Smooth muscle cell (in vitro differentiated cells): ENCODE results near the gene NYAP1. TPM values are rescaled to one million over a fixed set of nuclear protein-coding genes. Genes with fewer than 3 reads are reported as not detected.
"Not testable (repeated sequence)": the region's sequence is repeated elsewhere in the genome, so short reads cannot be mapped to it uniquely, and the experiment has no call there.

Experiments
- DNase-seq: peaks from one replicate; lab custom pipeline; 2025; ENCODE audit not compliant: unreplicated experiment; lab: John Stamatoyannopoulos, UW
- H2AFZ ChIP-seq: fragments of 200-600 bp; sonication (generic); 2 replicates; pipeline ENCODE4 v1.6.0; 2016; ENCODE audit warnings: antibody characterized with exemption, low read depth, mild to moderate bottlenecking
- H3F3A ChIP-seq: fragments of 200-600 bp; sonication (generic); 2 replicates; pipeline ENCODE4 v1.6.0; 2017; ENCODE audit warnings: antibody characterized with exemption, low read depth
- H3K27ac ChIP-seq: fragments of 200-600 bp; sonication (generic); 2 replicates; pipeline ENCODE4 v1.5.1; 2016; ENCODE audit warnings: low read depth, mild to moderate bottlenecking
- H3K27me3 ChIP-seq: fragments of 200-600 bp; sonication (generic); 2 replicates; pipeline ENCODE4 v1.6.1; 2016; ENCODE audit warnings: low read depth, mild to moderate bottlenecking
- H3K36me3 ChIP-seq: fragments of 200-600 bp; sonication (generic); 2 replicates; pipeline ENCODE4 v1.5.1; 2016; ENCODE audit warnings: low read depth
- H3K4me1 ChIP-seq: fragments of 200-600 bp; sonication (generic); 2 replicates; pipeline ENCODE4 v1.5.1; 2016; ENCODE audit warnings: low read depth
- H3K4me2 ChIP-seq: fragments of 200-600 bp; sonication (generic); 2 replicates; pipeline ENCODE4 v1.6.0; 2016; ENCODE audit warnings: mild to moderate bottlenecking
- H3K4me3 ChIP-seq: fragments of 200-600 bp; sonication (generic); 2 replicates; pipeline ENCODE4 v1.5.1; 2016; ENCODE audit warnings: mild to moderate bottlenecking
- H3K79me2 ChIP-seq: fragments of 200-600 bp; sonication (generic); 2 replicates; pipeline ENCODE4 v1.6.0; 2016; ENCODE audit warnings: low read depth, mild to moderate bottlenecking
- H3K9ac ChIP-seq: fragments of 200-600 bp; sonication (generic); 2 replicates; pipeline ENCODE4 v1.6.0; 2016; ENCODE audit warnings: low read depth
- H3K9me3 ChIP-seq: fragments of 200-600 bp; sonication (generic); replicated peaks from 2 replicates; pipeline ENCODE4 v1.5.1; 2016; ENCODE audit warnings: low read depth
- H4K20me1 ChIP-seq: fragments of 200-600 bp; sonication (generic); 2 replicates; pipeline ENCODE4 v1.6.0; 2016; ENCODE audit warnings: low read depth
- WGBS: methylation state at CpG from one replicate; pipeline ENCODE4 v1.1.7; 2016; ENCODE audit warnings: low lambda C conversion rate; 5-methylcytosine and 5-hydroxymethylcytosine counted together
- polyA plus RNA-seq: library from polyadenylated mRNA; unstranded; fragments of >200 nt; fragmentation: Nextera tagmentation; extraction: Ambion mirVana; gene quantifications from 2 replicates; pipeline ENCODE4 v1.2.1, GENCODE V29; 2016
- total RNA-seq: library from RNA; depleted of rRNA; stranded (reverse); fragments of >200 nt; gene quantifications from 2 replicates; pipeline ENCODE4 v1.2.3, GENCODE V29; 2014
- TF ChIP-seq, protein P1 (sequence below): fragments of 200-600 bp; sonication (generic); IDR thresholded peaks from 2 replicates; pipeline ENCODE4 v1.5.1; 2017; ENCODE audit warnings: borderline replicate concordance, mild to moderate bottlenecking, antibody characterized with exemption; ENCODE audit not compliant: insufficient read depth, poor library complexity, severe bottlenecking

The NYAP1 gene
- total and polyA plus RNA-seq, 2 experiments from 2014 or later: 2.3 TPM; not detected in 1

DNA sequence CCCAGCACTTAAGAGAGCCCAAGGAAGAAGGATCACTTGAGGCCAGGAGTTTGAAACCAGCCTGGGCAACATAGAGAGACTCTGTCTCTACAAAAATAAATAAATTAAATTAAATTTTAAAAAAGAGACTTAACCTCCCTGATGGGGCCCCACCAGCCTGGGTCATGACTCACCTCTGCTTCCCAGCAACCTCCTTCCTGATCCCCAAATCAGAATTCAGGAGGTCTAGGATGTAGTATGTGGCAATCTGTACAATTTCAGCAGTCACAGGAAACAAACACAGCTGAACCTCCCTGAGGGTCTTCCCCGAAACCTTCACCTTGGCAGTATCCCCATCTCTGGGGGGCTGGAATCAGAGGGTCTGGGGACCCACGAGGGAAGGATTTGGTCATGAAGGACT lies 37.7 kb upstream of the NYAP1 start:
- Histone ChIP-seq H3K36me3 (no peaks in the 10 kb centered on the region), H3K79me2 (no peaks in the 10 kb centered on the region), H3K9me3 (no peaks in the 10 kb centered on the region), H4K20me1 (no peaks in the 10 kb centered on the region), H3K4me1 (no peaks in the 10 kb centered on the region), H3K4me2 (peak overlapping the region; percentile 54), H3K9ac (no peak overlapping the region), H2AFZ (no peak overlapping the region), H3K4me3 (no peak overlapping the region), H3K27ac (no peak overlapping the region), H3F3A (no peaks in the 10 kb centered on the region), H3K27me3 (no peaks in the 10 kb centered on the region)
- TF ChIP-seq, protein P1, sequence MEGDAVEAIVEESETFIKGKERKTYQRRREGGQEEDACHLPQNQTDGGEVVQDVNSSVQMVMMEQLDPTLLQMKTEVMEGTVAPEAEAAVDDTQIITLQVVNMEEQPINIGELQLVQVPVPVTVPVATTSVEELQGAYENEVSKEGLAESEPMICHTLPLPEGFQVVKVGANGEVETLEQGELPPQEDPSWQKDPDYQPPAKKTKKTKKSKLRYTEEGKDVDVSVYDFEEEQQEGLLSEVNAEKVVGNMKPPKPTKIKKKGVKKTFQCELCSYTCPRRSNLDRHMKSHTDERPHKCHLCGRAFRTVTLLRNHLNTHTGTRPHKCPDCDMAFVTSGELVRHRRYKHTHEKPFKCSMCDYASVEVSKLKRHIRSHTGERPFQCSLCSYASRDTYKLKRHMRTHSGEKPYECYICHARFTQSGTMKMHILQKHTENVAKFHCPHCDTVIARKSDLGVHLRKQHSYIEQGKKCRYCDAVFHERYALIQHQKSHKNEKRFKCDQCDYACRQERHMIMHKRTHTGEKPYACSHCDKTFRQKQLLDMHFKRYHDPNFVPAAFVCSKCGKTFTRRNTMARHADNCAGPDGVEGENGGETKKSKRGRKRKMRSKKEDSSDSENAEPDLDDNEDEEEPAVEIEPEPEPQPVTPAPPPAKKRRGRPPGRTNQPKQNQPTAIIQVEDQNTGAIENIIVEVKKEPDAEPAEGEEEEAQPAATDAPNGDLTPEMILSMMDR: no peak
- WGBS: 89% methylated on average over 2 of the region's 2 CpGs
- no peak for DNase-seq

GRCh38 chr7:100447363-100447762 lies 36.4 kb upstream of the NYAP1 start:
- H3K4me2 ChIP-seq, H2AFZ ChIP-seq, H3K9me3 ChIP-seq, H3K4me1 ChIP-seq, H4K20me1 ChIP-seq, H3K4me3 ChIP-seq, H3K9ac ChIP-seq, H3K36me3 ChIP-seq, H3K79me2 ChIP-seq, DNase-seq, H3K27me3 ChIP-seq, H3K27ac ChIP-seq, H3F3A ChIP-seq: not testable (repeated sequence)
- 99% methylated on average over 8 of the region's 8 CpGs for WGBS

- Histone ChIP-seq H4K20me1 (no peaks in the 10 kb centered on the region), H3K9ac (no peak overlapping the region), H3F3A (no peaks in the 10 kb centered on the region), H3K27me3 (no peaks in the 10 kb centered on the region), H3K79me2 (no peaks in the 10 kb centered on the region), H3K4me1 (no peaks in the 10 kb centered on the region), H3K4me2 (no peak overlapping the region), H2AFZ (no peak overlapping the region), H3K9me3 (no peaks in the 10 kb centered on the region), H3K4me3 (no peak overlapping the region), H3K27ac (no peak overlapping the region), H3K36me3 (no peaks in the 10 kb centered on the region)
- DNase-seq: no peak
- WGBS: 94% methylated on average over 13 of the region's 13 CpGs
- TF ChIP-seq, protein P1: no peak
These were observed 34.4 kb upstream of the NYAP1 start for GRCh38 chr7:100449190-100449795.

GRCh38 chr7:100452513-100452912 lies 31.2 kb upstream of the NYAP1 start:
- no peaks in the 10 kb centered on the region for H3K79me2 ChIP-seq
- H3K27ac ChIP-seq: no peak overlapping the region
- TF ChIP-seq, protein P1: no peak
- H2AFZ ChIP-seq: no peak overlapping the region
- no peaks in the 10 kb centered on the region for H3K27me3 ChIP-seq
- 96% methylated on average over 3 of the region's 3 CpGs for WGBS
- no peaks in the 10 kb centered on the region for H3K36me3 ChIP-seq
- H3K9me3 ChIP-seq: no peaks in the 10 kb centered on the region
- H3K4me2 ChIP-seq: no peak overlapping the region
- H3K4me1 ChIP-seq: no peaks in the 10 kb centered on the region
- H4K20me1 ChIP-seq: no peaks in the 10 kb centered on the region
- no peak overlapping the region for H3K9ac ChIP-seq
- no peak for DNase-seq
- no peak overlapping the region for H3K4me3 ChIP-seq
- H3F3A ChIP-seq: no peaks in the 10 kb centered on the region

DNA sequence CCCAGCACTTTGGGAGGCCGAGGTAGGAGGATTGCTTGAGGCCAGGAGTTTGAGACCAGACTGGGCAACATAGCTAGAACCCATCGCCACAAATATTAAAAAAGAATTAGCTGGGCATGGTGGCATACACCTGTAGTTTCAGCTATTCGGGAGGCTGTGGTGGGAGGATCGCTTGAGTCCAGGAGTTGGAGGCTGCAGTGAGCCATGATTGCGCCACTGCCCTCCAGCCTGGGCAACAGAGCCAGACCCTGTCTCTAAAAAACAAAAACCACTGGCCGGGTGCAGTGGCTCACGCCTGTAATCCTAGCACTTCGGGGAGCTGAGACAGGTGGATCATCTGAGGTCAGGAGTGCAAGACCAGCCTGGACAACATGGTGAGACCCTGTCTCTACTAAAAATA lies 29.9 kb upstream of the NYAP1 start:
- DNase-seq, H3F3A ChIP-seq, H3K36me3 ChIP-seq, H3K4me2 ChIP-seq, H3K79me2 ChIP-seq, H4K20me1 ChIP-seq, H2AFZ ChIP-seq, H3K27ac ChIP-seq, H3K4me3 ChIP-seq, H3K9ac ChIP-seq, H3K27me3 ChIP-seq, H3K4me1 ChIP-seq, H3K9me3 ChIP-seq: not testable (repeated sequence)
- WGBS: 96% methylated on average over 8 of the region's 8 CpGs
